K562 (cell line): ENCODE measurements around the gene TMEM164. TPM values are rescaled to one million over a fixed set of nuclear protein-coding genes. Genes with fewer than 3 reads are reported as not detected.

Source experiments
- ATAC-seq: fragments of 200-7000 bp; cut with Tn5 transposase; 3 replicates; pipeline ENCODE4 v1.9.1; 2020; ENCODE audit warnings: moderate library complexity
- BruUV-seq: library from RNA; stranded (reverse); fragments of 400-500 nt; replicated peaks from 2 replicates; lab custom pipeline; 2021; lab: Mats Ljungman, UMichigan
- CTCF ChIA-PET: fragments of 300-600 bp; formaldehyde crosslinking; extraction: SDS; loops from one replicate; lab custom pipeline; 2021; ENCODE audit warnings: low intra/inter-chr PET ratio; lab: Yijun Ruan, JAX
- POLR2A ChIA-PET: fragments of 300-600, 350-650 bp; sonication (Branson Sonifier 250); formaldehyde crosslinking; extraction: SDS; loops from one replicate; lab custom pipeline; 2021; ENCODE audit warnings: antibody characterized with exemption, inconsistent platforms; lab: Yijun Ruan, JAX
- DNase-seq, 4 experiments: peaks; one replicate each; pipeline versions ENCODE4 v3.0.0 to v3.0.0-alpha.2; 2011 to 2018; ENCODE audit warnings: low spot score in 3 of 4, mixed read lengths in 3 of 4; ENCODE audit errors: extremely low read depth in 1 of 4
- FAIRE-seq: peaks from 2 replicates; lab custom pipeline; 2011; peaks lifted over from hg19 to GRCh38; lab: Jason Lieb, UNC
- H2AFZ ChIP-seq: 2 replicates; pipeline ENCODE4 v1.6.0; 2011; ENCODE audit warnings: low read depth, low read length, control low read depth, inconsistent platforms
- H3K27ac ChIP-seq: fragments of 200-600 bp; 3 replicates; pipeline ENCODE4 v1.8.0; 2011; ENCODE audit warnings: low read depth, mild to moderate bottlenecking, control low read depth, inconsistent platforms, low read length, moderate library complexity, mixed read lengths; ENCODE audit errors: extremely low read depth
- H3K27me3 ChIP-seq, 2 experiments: fragments of 300-600 bp in 1 of 2; 2 replicates in 1 of 2; 3 replicates in 1 of 2; pipeline versions ENCODE4 v1.6.0 to v1.8.0; 2011; ENCODE audit warnings: inconsistent platforms in 2 of 2, low read length in 2 of 2, mild to moderate bottlenecking in 1 of 2, mixed read lengths in 1 of 2, moderate library complexity in 1 of 2; ENCODE audit not compliant: control insufficient read depth in 2 of 2, insufficient read depth in 2 of 2
- H3K36me3 ChIP-seq: fragments of 300-600 bp; 3 replicates; pipeline ENCODE4 v1.8.0; 2011; ENCODE audit warnings: mild to moderate bottlenecking, low read length, inconsistent platforms; ENCODE audit not compliant: control insufficient read depth, insufficient read depth
- H3K4me1 ChIP-seq, 2 experiments: fragments of 200-600 bp in 1 of 2; replicated peaks in 1 of 2; 2 replicates in 1 of 2; 3 replicates in 1 of 2; pipeline versions ENCODE4 v1.5.1 to v1.8.0; 2011; ENCODE audit warnings: inconsistent platforms in 2 of 2, low read length in 2 of 2, mild to moderate bottlenecking in 1 of 2, mixed read lengths in 1 of 2, moderate library complexity in 1 of 2; ENCODE audit not compliant: control insufficient read depth in 2 of 2, insufficient read depth in 2 of 2
- H3K4me2 ChIP-seq: 2 replicates; pipeline ENCODE4 v1.6.1; 2011; ENCODE audit warnings: low read length, control low read depth, inconsistent platforms, mixed read lengths; ENCODE audit not compliant: insufficient read depth
- H3K4me3 ChIP-seq: fragments of 200-600 bp; sonication (generic), shearing (Covaris generic); 2 replicates; pipeline ENCODE4 v1.5.1; 2016; ENCODE audit warnings: control low read depth, inconsistent platforms
- H3K79me2 ChIP-seq: fragments of 200-600 bp; 3 replicates; pipeline ENCODE4 v1.8.0; 2011; ENCODE audit warnings: low read length, inconsistent platforms; ENCODE audit not compliant: control insufficient read depth, insufficient read depth
- H3K9ac ChIP-seq, 2 experiments: 2 replicates each; pipeline versions ENCODE4 v1.6.0 to v1.6.1; 2011; ENCODE audit warnings: low read depth in 2 of 2, low read length in 2 of 2, control low read depth in 1 of 2, inconsistent platforms in 1 of 2, mild to moderate bottlenecking in 1 of 2, mixed read lengths in 1 of 2; ENCODE audit not compliant: insufficient read depth in 1 of 2
- H3K9me1 ChIP-seq: one replicate; pipeline ENCODE4 v1.6.0; 2011; ENCODE audit warnings: inconsistent platforms, mild to moderate bottlenecking, low read length, moderate library complexity; ENCODE audit not compliant: control insufficient read depth, insufficient read depth
- H3K9me3 ChIP-seq: replicated peaks from 2 replicates; pipeline ENCODE4 v1.5.1; 2011; ENCODE audit warnings: low read depth, low read length, inconsistent platforms; ENCODE audit not compliant: control insufficient read depth, insufficient read depth
- H4K20me1 ChIP-seq: replicated peaks from 2 replicates; pipeline ENCODE4 v1.6.1; 2011; ENCODE audit warnings: low read length, inconsistent platforms, mixed read lengths; ENCODE audit not compliant: control insufficient read depth, insufficient read depth
- CC2D1A ChIP-seq: fragments of 450-650 bp; IDR thresholded peaks from 2 replicates; pipeline ENCODE4 v1.6.1; 2017; ENCODE audit warnings: mild to moderate bottlenecking
- COPS2 ChIP-seq: fragments of 450-650 bp; conservative IDR thresholded peaks from 2 replicates; pipeline ENCODE4 v1.6.1; 2016; ENCODE audit warnings: mild to moderate bottlenecking, moderate library complexity
- ZNF140 ChIP-seq: fragments of 250-450 bp; sonication (Bioruptor Pico); IDR thresholded peaks from 2 replicates; pipeline ENCODE4 v1.8.0; 2021; ENCODE audit warnings: moderate library complexity, mild to moderate bottlenecking, inconsistent platforms
- WGBS: fragments of 100-300 bp; shearing (Covaris generic); methylation state at CpG from one replicate; pipeline ENCODE4 v1.1.6; 2016; ENCODE audit warnings: low coverage, mixed read lengths; ENCODE audit not compliant: insufficient coverage; ENCODE audit errors: missing lambda C conversion rate; 5-methylcytosine and 5-hydroxymethylcytosine counted together
- in situ Hi-C: fragments of 300-500 bp; cut with MboI; formaldehyde crosslinking; loops from 4 replicates; pipeline ENCODE4 v1.15.0; 2018; ENCODE audit warnings: inconsistent platforms, mixed read lengths
- intact Hi-C: fragments of 100-400 bp; cut with micrococcal nuclease; formaldehyde crosslinking; loops from 2 replicates; pipeline ENCODE4 v1.14.2; 2022
- polyA plus RNA-seq, 8 experiments: library from polyadenylated mRNA; depleted of rRNA in 4 of 8; stranded (reverse) in 5 of 8; unstranded in 3 of 8; fragments of >200 nt; fragmentation: Nextera tagmentation in 2 of 8; fragmentation: Illumina TruSeq in 1 of 8; extraction: Ambion mirVana in 2 of 8; extraction: Trizol in 1 of 8; gene quantifications; 2 replicates each; pipeline versions ENCODE4 v1.2.1 to v1.2.3, GENCODE V29; 2011 to 2014; ENCODE audit warnings: inconsistent platforms in 1 of 8, missing spikeins in 1 of 8
- total RNA-seq, 7 experiments: library from RNA; depleted of rRNA in 6 of 7; stranded (reverse); fragments of >200 nt in 6 of 7; fragmentation: Illumina TruSeq in 2 of 7; extraction: Trizol in 2 of 7; gene quantifications; 2 replicates each; pipeline versions ENCODE4 v1.2.1 to v1.2.3, GENCODE V29; 2011 to 2021; ENCODE audit warnings: low replicate concordance in 1 of 7

TMEM164 gene
- total and polyA plus RNA-seq, 9 of the 15 experiments (the other 6 are each of a cell fraction or from before 2014, with no cell fraction given) = 2.4 to 57.3 (median 23.1) TPM

- BruUV-seq = no TSS peak
- no peak for TF ChIP-seq ZNF140 (CRISPR knock-in tag)
- H3K4me3 ChIP-seq = no peak overlapping the region
- no peak overlapping the region for H2AFZ ChIP-seq
- no peaks in the 10 kb centered on the region for H4K20me1 ChIP-seq
- no peak overlapping the region for H3K9ac ChIP-seq
- peaks cover 22% of the 10 kb centered on the region for H3K36me3 ChIP-seq
- DNase-seq = no peak
- POLR2A ChIA-PET = no interaction called here
- no peak overlapping the region for H3K4me2 ChIP-seq
- no peaks in the 10 kb centered on the region for H3K27me3 ChIP-seq
- H3K79me2 ChIP-seq = no peaks in the 10 kb centered on the region
- no peak for ATAC-seq
- no peaks in the 10 kb centered on the region for H3K9me1 ChIP-seq
- FAIRE-seq = no peak
- no peaks in the 10 kb centered on the region for H3K9me3 ChIP-seq
- 95% methylated on average over 2 of the region's 2 CpGs for WGBS
- no peaks in the 10 kb centered on the region for H3K4me1 ChIP-seq
- in situ Hi-C loops (no loop called here), intact Hi-C loops (no loop called here)
- no peak overlapping the region for H3K27ac ChIP-seq
- CTCF ChIA-PET = no interaction called here
Observed at GRCh38 chrX:110070970-110071369, 68.1 kb downstream of the TMEM164 start.

- CTCF ChIA-PET = no interaction called here
Observed at GRCh38 chrX:110081320-110081719, 78.4 kb downstream of the TMEM164 start.

More at GRCh38 chrX:110081320-110081719, 78.4 kb downstream of the TMEM164 start:
- no peaks in the 10 kb centered on the region for H3K27me3 ChIP-seq
- no peak overlapping the region for H3K4me2 ChIP-seq
- no peak overlapping the region for H3K9ac ChIP-seq
- peaks cover 16% of the 10 kb centered on the region; the same call in 2 of the 3 replicates for H3K79me2 ChIP-seq
- intact Hi-C loops (no loop called here), in situ Hi-C loops (no loop called here)
- no peaks in the 10 kb centered on the region for H3K9me3 ChIP-seq
- no peak for ATAC-seq
- no peak for FAIRE-seq
- no peaks in the 10 kb centered on the region for H3K9me1 ChIP-seq
- H3K27ac ChIP-seq = no peak overlapping the region
- H3K4me1 ChIP-seq = no peaks in the 10 kb centered on the region; a peak in 1 of 5 replicates
- no peaks in the 10 kb centered on the region for H4K20me1 ChIP-seq
- H2AFZ ChIP-seq = no peak overlapping the region
- BruUV-seq = no TSS peak
- POLR2A ChIA-PET = no interaction called here
- DNase-seq = no peak
- no peak overlapping the region for H3K4me3 ChIP-seq
- TF ChIP-seq COPS2 (no peak), CC2D1A (no peak)
- H3K36me3 ChIP-seq = no peaks in the 10 kb centered on the region
